Measurements from ENCODE around the gene NPAS3. TPM values are rescaled to one million over a fixed set of nuclear protein-coding genes. Genes with fewer than 3 reads are reported as not detected.

Gene NPAS3
- total RNA-seq, 1 experiment from 2014 or later = not detected

DNA sequence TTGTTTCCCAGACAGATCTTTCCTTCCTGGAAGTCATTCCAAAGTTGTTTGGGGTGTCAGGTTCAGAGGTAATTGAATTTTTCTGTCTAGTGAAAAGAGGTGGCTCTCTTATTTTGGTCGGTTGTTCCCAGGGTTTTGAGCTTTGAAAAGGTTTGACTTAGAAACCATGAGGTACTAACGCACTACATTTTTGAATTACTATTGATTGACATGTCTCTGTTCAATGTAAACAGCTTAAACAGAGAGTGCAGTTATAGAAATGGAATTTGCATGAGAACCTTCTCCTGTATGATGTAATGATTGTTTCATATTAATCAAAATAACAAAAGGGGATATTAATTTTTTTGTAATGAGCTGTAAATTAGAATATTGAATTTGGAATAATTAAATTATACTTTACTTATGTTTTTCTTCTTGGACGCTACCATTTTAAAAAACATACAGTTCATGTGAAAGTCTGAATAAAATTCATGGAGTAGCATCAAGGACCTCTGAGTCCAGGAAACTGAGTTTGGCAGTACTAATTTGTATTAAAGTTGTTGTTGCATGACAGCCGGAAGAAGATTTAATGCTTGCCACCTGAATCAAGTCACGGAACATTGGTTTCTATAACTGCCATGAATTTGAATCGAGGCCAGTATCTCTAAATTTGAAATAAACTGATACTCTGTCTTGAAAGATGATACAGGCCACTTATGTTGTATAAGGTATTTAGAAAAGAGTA is 41.7 kb downstream of the NPAS3 start:
- Histone ChIP-seq H3K27ac (ENCODE audit: low read depth, low read length) (no peak overlapping the region), H3K4me1 (ENCODE audit: control insufficient read depth in 1 of 2, insufficient read depth in 2 of 2, low read length in 2 of 2) (no peaks in the 10 kb centered on the region), H3K9me3 (ENCODE audit: control insufficient read depth in 1 of 2, insufficient read depth in 1 of 2, low read depth in 1 of 2, low read length in 2 of 2) (no peaks in the 10 kb centered on the region), H3K4me3 (replicated peaks in 1 of 2; ENCODE audit: low read depth in 1 of 2, low read length in 2 of 2) (no peak overlapping the region), H3K36me3 (ENCODE audit: control insufficient read depth in 1 of 2, insufficient read depth in 2 of 2, low read length in 2 of 2) (no peaks in the 10 kb centered on the region), H4K20me1 (ENCODE audit: insufficient read depth) (no peaks in the 10 kb centered on the region), H3K9ac (ENCODE audit: low read length) (no peak overlapping the region), H3K9me2 (ENCODE audit: insufficient read depth) (no peaks in the 10 kb centered on the region), H3K79me2 (ENCODE audit: insufficient read depth, low read length) (no peaks in the 10 kb centered on the region), H3K4me2 (ENCODE audit: low read length) (no peak overlapping the region), H3K27me3 (ENCODE audit: insufficient read depth, low read length) (no peaks in the 10 kb centered on the region; the same call in 1 of the 2 replicates), H2AFZ (ENCODE audit: low read depth, low read length, poor library complexity, severe bottlenecking) (no peak overlapping the region)
- POLR2A ChIA-PET = no interaction called here
- BruUV-seq (replicated peaks) = no TSS peak
- intact Hi-C loops (cut with micrococcal nuclease) = no loop called here
- no peak for TF ChIP-seq ZBTB33 (IDR thresholded peaks at IDR 0.05; ENCODE audit: extremely low read depth, insufficient replicate concordance, low read length)
- TF ChIP-seq ZFX (IDR thresholded peaks at IDR 0.05) = no peak
- TF ChIP-seq, protein P1, sequence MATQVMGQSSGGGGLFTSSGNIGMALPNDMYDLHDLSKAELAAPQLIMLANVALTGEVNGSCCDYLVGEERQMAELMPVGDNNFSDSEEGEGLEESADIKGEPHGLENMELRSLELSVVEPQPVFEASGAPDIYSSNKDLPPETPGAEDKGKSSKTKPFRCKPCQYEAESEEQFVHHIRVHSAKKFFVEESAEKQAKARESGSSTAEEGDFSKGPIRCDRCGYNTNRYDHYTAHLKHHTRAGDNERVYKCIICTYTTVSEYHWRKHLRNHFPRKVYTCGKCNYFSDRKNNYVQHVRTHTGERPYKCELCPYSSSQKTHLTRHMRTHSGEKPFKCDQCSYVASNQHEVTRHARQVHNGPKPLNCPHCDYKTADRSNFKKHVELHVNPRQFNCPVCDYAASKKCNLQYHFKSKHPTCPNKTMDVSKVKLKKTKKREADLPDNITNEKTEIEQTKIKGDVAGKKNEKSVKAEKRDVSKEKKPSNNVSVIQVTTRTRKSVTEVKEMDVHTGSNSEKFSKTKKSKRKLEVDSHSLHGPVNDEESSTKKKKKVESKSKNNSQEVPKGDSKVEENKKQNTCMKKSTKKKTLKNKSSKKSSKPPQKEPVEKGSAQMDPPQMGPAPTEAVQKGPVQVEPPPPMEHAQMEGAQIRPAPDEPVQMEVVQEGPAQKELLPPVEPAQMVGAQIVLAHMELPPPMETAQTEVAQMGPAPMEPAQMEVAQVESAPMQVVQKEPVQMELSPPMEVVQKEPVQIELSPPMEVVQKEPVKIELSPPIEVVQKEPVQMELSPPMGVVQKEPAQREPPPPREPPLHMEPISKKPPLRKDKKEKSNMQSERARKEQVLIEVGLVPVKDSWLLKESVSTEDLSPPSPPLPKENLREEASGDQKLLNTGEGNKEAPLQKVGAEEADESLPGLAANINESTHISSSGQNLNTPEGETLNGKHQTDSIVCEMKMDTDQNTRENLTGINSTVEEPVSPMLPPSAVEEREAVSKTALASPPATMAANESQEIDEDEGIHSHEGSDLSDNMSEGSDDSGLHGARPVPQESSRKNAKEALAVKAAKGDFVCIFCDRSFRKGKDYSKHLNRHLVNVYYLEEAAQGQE (IDR thresholded peaks at IDR 0.05; ENCODE audit: low read depth) = no peak
- TF ChIP-seq ELF1 (IDR thresholded peaks at IDR 0.05; ENCODE audit: borderline replicate concordance, low read depth) = no peak
- TF ChIP-seq ZNF274 (IDR thresholded peaks at IDR 0.05; ENCODE audit: low read depth, low read length) = no peak
- TF ChIP-seq EZH2phosphoT487 (IDR thresholded peaks at IDR 0.05; ENCODE audit: borderline replicate concordance) = no peak
- no peak for TF ChIP-seq POLR2AphosphoS5 (IDR thresholded peaks at IDR 0.05; ENCODE audit: low read depth, low read length)
- no peak for TF ChIP-seq SP1 (IDR thresholded peaks at IDR 0.05; ENCODE audit: low read depth)
- no peak for TF ChIP-seq SIN3A (IDR thresholded peaks at IDR 0.05; ENCODE audit: low read depth)
- no peak for TF ChIP-seq FOSL1 (IDR thresholded peaks at IDR 0.05; ENCODE audit: low read depth)
- no peak for TF ChIP-seq YY1 (IDR thresholded peaks at IDR 0.05; ENCODE audit: extremely low read depth, insufficient replicate concordance, low read depth, low read length)
- TF ChIP-seq EZH2 (IDR thresholded peaks at IDR 0.05) = no peak
- no peak for TF ChIP-seq RAD21 (IDR thresholded peaks at IDR 0.05; ENCODE audit: low read depth)
- TF ChIP-seq EGR1 (IDR thresholded peaks at IDR 0.05; ENCODE audit: low read depth) = no peak
- TF ChIP-seq JUND (IDR thresholded peaks at IDR 0.05) = no peak
- TF ChIP-seq, protein P2, sequence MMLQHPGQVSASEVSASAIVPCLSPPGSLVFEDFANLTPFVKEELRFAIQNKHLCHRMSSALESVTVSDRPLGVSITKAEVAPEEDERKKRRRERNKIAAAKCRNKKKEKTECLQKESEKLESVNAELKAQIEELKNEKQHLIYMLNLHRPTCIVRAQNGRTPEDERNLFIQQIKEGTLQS (IDR thresholded peaks at IDR 0.05) = no peak
- no peak for TF ChIP-seq TCF7L2 (IDR thresholded peaks at IDR 0.05; ENCODE audit: borderline replicate concordance, extremely low read depth, insufficient read depth, insufficient read length)
- no peak for TF ChIP-seq POLR2A (IDR thresholded peaks at IDR 0.05; ENCODE audit: borderline replicate concordance, extremely low read depth, insufficient read depth, insufficient read length)
- TF ChIP-seq, protein P3, sequence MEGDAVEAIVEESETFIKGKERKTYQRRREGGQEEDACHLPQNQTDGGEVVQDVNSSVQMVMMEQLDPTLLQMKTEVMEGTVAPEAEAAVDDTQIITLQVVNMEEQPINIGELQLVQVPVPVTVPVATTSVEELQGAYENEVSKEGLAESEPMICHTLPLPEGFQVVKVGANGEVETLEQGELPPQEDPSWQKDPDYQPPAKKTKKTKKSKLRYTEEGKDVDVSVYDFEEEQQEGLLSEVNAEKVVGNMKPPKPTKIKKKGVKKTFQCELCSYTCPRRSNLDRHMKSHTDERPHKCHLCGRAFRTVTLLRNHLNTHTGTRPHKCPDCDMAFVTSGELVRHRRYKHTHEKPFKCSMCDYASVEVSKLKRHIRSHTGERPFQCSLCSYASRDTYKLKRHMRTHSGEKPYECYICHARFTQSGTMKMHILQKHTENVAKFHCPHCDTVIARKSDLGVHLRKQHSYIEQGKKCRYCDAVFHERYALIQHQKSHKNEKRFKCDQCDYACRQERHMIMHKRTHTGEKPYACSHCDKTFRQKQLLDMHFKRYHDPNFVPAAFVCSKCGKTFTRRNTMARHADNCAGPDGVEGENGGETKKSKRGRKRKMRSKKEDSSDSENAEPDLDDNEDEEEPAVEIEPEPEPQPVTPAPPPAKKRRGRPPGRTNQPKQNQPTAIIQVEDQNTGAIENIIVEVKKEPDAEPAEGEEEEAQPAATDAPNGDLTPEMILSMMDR (IDR thresholded peaks at IDR 0.05 in 2 of 3, conservative IDR thresholded peaks at IDR 0.05 in 1 of 3; ENCODE audit: borderline replicate concordance in 1 of 3, insufficient read depth in 1 of 3, low read depth in 2 of 3, low read length in 2 of 3) = no peak
- TF ChIP-seq SRF (IDR thresholded peaks at IDR 0.05; ENCODE audit: low read depth) = no peak
- CTCF ChIA-PET = no interaction called here
- no peak for DNase-seq (ENCODE audit: low read depth, low spot score)
- RAD21 ChIA-PET (ENCODE audit: low non-redundant PET in 1 of 2, low total read pairs in 2 of 2, uncharacterized antibody in 2 of 2, unreplicated experiment in 2 of 2) = no interaction called here
- no peak for ATAC-seq
